Measurements from ENCODE around the gene TMEM30B.

DNA sequence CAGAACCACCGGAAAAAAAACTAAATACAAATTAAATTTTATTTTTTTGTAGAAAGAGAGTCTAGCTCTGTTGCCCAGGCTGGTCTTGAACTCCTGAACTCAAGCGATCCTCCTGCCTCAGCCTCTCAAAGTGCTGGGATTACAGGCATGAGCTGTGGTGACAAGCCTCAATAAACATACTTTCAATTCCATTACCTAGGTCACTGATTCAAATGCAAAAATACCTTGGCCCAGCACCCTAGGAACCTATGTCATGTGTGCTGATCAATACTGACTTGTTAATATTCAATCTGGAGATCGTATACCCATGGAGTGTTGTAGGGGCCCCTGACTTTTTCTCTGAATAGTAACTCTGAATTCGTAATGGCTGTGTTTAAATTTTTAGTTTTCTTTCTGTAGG lies 7.1 kb upstream of the TMEM30B start:
- TF ChIP-seq, protein P1, sequence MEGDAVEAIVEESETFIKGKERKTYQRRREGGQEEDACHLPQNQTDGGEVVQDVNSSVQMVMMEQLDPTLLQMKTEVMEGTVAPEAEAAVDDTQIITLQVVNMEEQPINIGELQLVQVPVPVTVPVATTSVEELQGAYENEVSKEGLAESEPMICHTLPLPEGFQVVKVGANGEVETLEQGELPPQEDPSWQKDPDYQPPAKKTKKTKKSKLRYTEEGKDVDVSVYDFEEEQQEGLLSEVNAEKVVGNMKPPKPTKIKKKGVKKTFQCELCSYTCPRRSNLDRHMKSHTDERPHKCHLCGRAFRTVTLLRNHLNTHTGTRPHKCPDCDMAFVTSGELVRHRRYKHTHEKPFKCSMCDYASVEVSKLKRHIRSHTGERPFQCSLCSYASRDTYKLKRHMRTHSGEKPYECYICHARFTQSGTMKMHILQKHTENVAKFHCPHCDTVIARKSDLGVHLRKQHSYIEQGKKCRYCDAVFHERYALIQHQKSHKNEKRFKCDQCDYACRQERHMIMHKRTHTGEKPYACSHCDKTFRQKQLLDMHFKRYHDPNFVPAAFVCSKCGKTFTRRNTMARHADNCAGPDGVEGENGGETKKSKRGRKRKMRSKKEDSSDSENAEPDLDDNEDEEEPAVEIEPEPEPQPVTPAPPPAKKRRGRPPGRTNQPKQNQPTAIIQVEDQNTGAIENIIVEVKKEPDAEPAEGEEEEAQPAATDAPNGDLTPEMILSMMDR (IDR thresholded peaks at IDR 0.05) = no peak
- TF ChIP-seq POLR2AphosphoS5 (IDR thresholded peaks at IDR 0.05) (no peak), POLR2A (IDR thresholded peaks at IDR 0.05; ENCODE audit: low read depth) (no peak), EP300 (IDR thresholded peaks at IDR 0.05) (no peak)
